DND-41 (cell line): ENCODE measurements around the gene HTT.

Experiments
- ATAC-seq: fragments of 200-7000 bp; cut with Tn5 transposase; 3 replicates; pipeline ENCODE4 v1.9.1; 2021; ENCODE audit warnings: low read depth; ENCODE audit not compliant: insufficient read depth
- DNase-seq: peaks from one replicate; pipeline ENCODE4 v3.0.0-alpha.2; 2020
- H2AFZ ChIP-seq: 2 replicates; pipeline ENCODE4 v1.6.0; 2012; ENCODE audit warnings: low read depth, low read length
- H3K27ac ChIP-seq: 2 replicates; pipeline ENCODE4 v1.5.1; 2012; ENCODE audit warnings: low read length, inconsistent platforms
- H3K27me3 ChIP-seq: fragments of 200-600 bp; sonication (generic); 2 replicates; pipeline ENCODE4 v1.6.0; 2012; ENCODE audit warnings: low read length, mild to moderate bottlenecking, inconsistent platforms; ENCODE audit not compliant: insufficient read depth, poor library complexity
- H3K36me3 ChIP-seq: 2 replicates; pipeline ENCODE4 v1.5.1; 2012; ENCODE audit warnings: low read length, inconsistent platforms; ENCODE audit not compliant: insufficient read depth
- H3K4me1 ChIP-seq: 2 replicates; pipeline ENCODE4 v1.5.1; 2012; ENCODE audit warnings: mild to moderate bottlenecking, low read length; ENCODE audit not compliant: insufficient read depth
- H3K4me2 ChIP-seq: 2 replicates; pipeline ENCODE4 v1.6.0; 2012; ENCODE audit warnings: mild to moderate bottlenecking, moderate library complexity, low read length, inconsistent platforms; ENCODE audit not compliant: insufficient read depth
- H3K4me3 ChIP-seq, 2 experiments: fragments of 200-600 bp in 1 of 2; shearing (Covaris generic) in 1 of 2; 2 replicates each; pipeline ENCODE4 v1.5.1; 2012 to 2016; ENCODE audit warnings: inconsistent platforms in 2 of 2, low read length in 2 of 2, mild to moderate bottlenecking in 2 of 2, low read depth in 1 of 2, moderate library complexity in 1 of 2
- H3K79me2 ChIP-seq: 2 replicates; pipeline ENCODE4 v1.6.0; 2012; ENCODE audit warnings: low read length, inconsistent platforms; ENCODE audit not compliant: insufficient read depth
- H3K9ac ChIP-seq: 2 replicates; pipeline ENCODE4 v1.6.0; 2012; ENCODE audit warnings: low read depth, mild to moderate bottlenecking, inconsistent platforms, low read length, moderate library complexity
- H3K9me3 ChIP-seq: 2 replicates; pipeline ENCODE4 v1.5.1; 2012; ENCODE audit warnings: low read length, moderate library complexity, mild to moderate bottlenecking, inconsistent platforms; ENCODE audit not compliant: insufficient read depth, severe bottlenecking
- H4K20me1 ChIP-seq: 2 replicates; pipeline ENCODE4 v1.6.0; 2012; ENCODE audit warnings: low read length; ENCODE audit not compliant: insufficient read depth
- CTCF ChIP-seq: IDR thresholded peaks from 2 replicates; pipeline ENCODE4 v1.5.1; 2012; ENCODE audit warnings: borderline replicate concordance, low read length, moderate library complexity, mild to moderate bottlenecking; ENCODE audit not compliant: poor library complexity, severe bottlenecking; ENCODE audit errors: extremely low read depth
- EZH2 ChIP-seq: IDR thresholded peaks from 3 replicates; pipeline ENCODE4 v1.6.1; 2012; ENCODE audit warnings: borderline replicate concordance, low read depth, mild to moderate bottlenecking, moderate library complexity, low read length, inconsistent platforms; ENCODE audit not compliant: severe bottlenecking

Gene HTT

DNA sequence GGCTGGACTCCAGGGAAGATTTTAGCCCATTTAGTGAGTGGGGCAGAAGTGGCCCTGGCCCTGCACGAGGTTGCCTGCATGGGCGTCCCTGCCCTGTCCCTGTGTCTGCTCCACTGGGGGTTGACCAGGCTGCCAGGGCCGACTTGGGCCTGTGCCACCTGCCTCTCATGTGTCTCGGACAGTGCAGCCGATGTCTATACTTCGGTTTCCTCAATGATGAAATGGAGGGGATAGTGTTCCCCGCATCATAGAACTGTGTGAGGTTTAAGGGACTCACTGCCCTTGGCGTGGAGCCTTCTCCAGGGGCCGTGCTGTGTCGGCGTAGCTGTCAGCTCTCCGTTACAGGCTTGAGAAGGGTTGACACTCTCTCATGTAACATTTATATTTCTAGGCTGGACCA, 147.5 kb downstream of the HTT start:
- DNase-seq (no peak), ATAC-seq (no peak)
- H3K79me2 ChIP-seq = no peaks in the 10 kb centered on the region
- H4K20me1 ChIP-seq = peaks cover 4% of the 10 kb centered on the region; the same call in 1 of the 2 replicates
- H3K4me3 ChIP-seq = no peak overlapping the region
- H3K27me3 ChIP-seq = no peaks in the 10 kb centered on the region
- H3K9ac ChIP-seq = no peak overlapping the region
- no peaks in the 10 kb centered on the region for H3K4me1 ChIP-seq
- TF ChIP-seq EZH2 (no peak), CTCF (no peak)
- peaks cover 78% of the 10 kb centered on the region for H3K36me3 ChIP-seq
- no peak overlapping the region for H3K4me2 ChIP-seq
- no peaks in the 10 kb centered on the region for H3K9me3 ChIP-seq
- no peak overlapping the region for H2AFZ ChIP-seq
- H3K27ac ChIP-seq = no peak overlapping the region

DNA sequence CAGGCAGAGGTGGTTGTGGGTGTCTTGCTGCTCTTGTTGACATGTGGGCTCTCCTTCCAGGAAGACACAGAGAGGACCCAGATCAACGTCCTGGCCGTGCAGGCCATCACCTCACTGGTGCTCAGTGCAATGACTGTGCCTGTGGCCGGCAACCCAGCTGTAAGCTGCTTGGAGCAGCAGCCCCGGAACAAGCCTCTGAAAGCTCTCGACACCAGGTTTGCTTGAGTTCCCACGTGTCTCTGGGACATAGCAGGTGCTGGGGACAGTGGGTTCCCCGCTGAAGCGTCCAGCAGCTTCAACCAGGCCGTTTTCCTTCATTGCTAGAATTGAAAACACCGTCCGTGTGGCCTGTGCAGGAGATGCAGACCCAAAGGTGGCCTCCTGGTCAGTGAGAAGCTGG, 148.9 kb downstream of the HTT start:
- Histone ChIP-seq H3K4me1 (no peaks in the 10 kb centered on the region), H3K9ac (no peak overlapping the region), H4K20me1 (peaks cover 4% of the 10 kb centered on the region; the same call in 1 of the 2 replicates), H3K4me3 (no peak overlapping the region), H3K27me3 (no peaks in the 10 kb centered on the region), H3K36me3 (peaks cover 72% of the 10 kb centered on the region), H3K4me2 (no peak overlapping the region), H3K27ac (no peak overlapping the region), H3K79me2 (no peaks in the 10 kb centered on the region), H3K9me3 (no peaks in the 10 kb centered on the region), H2AFZ (no peak overlapping the region)
- ATAC-seq (no peak), DNase-seq (no peak)
- TF ChIP-seq EZH2 (no peak), CTCF (no peak)

DNA sequence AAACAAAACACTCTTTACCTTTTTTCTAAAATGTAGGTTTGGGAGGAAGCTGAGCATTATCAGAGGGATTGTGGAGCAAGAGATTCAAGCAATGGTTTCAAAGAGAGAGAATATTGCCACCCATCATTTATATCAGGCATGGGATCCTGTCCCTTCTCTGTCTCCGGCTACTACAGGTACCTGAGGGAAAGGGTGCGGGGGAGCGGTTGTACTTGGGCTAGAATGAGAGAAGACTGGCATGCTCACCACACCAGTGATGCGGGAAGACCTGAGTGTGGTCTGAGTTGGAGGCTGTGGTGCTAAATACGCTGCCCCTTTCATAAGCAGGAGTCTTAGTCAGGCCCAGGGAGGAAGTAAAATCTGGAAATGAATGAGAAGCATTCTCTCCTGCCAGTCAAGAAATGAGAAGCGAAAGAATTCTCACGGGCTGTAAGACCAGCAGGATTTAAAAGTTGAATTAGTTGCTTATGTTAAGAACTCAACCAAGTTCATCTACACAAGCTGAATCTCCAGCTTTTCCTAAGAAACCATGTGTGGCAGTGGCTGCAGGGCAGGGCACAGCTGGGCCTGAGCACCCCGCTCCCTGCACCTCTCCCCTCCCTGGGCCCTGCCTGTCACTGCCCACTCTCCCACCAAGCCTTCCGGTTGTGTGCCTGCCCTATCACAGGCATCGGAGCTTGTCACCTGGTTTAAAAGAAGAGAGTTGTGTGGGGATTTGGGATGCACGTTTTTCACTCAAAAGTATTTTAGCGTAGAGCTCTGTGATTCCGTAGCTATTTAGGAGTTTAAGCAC, 149.7 kb downstream of the HTT start:
- Histone ChIP-seq H3K9ac (no peak overlapping the region), H3K27me3 (no peaks in the 10 kb centered on the region), H3K4me2 (no peak overlapping the region), H3K36me3 (peaks cover 72% of the 10 kb centered on the region), H4K20me1 (peaks cover 8% of the 10 kb centered on the region; the same call in 1 of the 2 replicates), H3K79me2 (no peaks in the 10 kb centered on the region), H3K4me3 (no peak overlapping the region), H2AFZ (no peak overlapping the region), H3K9me3 (no peaks in the 10 kb centered on the region), H3K4me1 (no peaks in the 10 kb centered on the region), H3K27ac (no peak overlapping the region)
- no peak for TF ChIP-seq EZH2
- no peak for TF ChIP-seq CTCF
- no peak for DNase-seq
- ATAC-seq = no peak
